Calu3 (cell line): ENCODE measurements around the gene ENPP6. TPM values are rescaled to one million over a fixed set of nuclear protein-coding genes. Genes with fewer than 3 reads are reported as not detected.

Source experiments
- BruUV-seq: library from RNA; stranded (reverse); fragments of 400-500 nt; replicated peaks from 2 replicates; lab custom pipeline; 2021; lab: Mats Ljungman, UMichigan
- CTCF ChIA-PET: fragments of 300-600 bp; sonication (Branson Sonifier 250); formaldehyde crosslinking; loops from one replicate; lab custom pipeline; 2022; ENCODE audit warnings: antibody characterized with exemption; lab: Charles Lee
- DNase-seq: peaks from one replicate; pipeline ENCODE4 v3.0.0; 2022
- H3K27ac Mint-ChIP-seq: one replicate; pipeline ENCODE4 v1.8.0; 2022; ENCODE audit warnings: mixed read lengths; ENCODE audit not compliant: unreplicated experiment
- H3K27me3 Mint-ChIP-seq: one replicate; pipeline ENCODE4 v1.8.0; 2022; ENCODE audit warnings: mixed read lengths; ENCODE audit not compliant: unreplicated experiment
- H3K36me3 Mint-ChIP-seq: one replicate; pipeline ENCODE4 v1.8.0; 2022; ENCODE audit warnings: mild to moderate bottlenecking, moderate library complexity, mixed read lengths; ENCODE audit not compliant: insufficient read depth, unreplicated experiment
- H3K4me1 Mint-ChIP-seq: one replicate; pipeline ENCODE4 v1.8.0; 2022; ENCODE audit warnings: mild to moderate bottlenecking, low read depth, mixed read lengths; ENCODE audit not compliant: unreplicated experiment
- H3K4me3 Mint-ChIP-seq: one replicate; pipeline ENCODE4 v1.8.0; 2022; ENCODE audit warnings: mild to moderate bottlenecking, low read depth, moderate library complexity, mixed read lengths; ENCODE audit not compliant: unreplicated experiment
- H3K9me3 Mint-ChIP-seq: one replicate; pipeline ENCODE4 v1.8.0; 2022; ENCODE audit warnings: low read depth, mixed read lengths; ENCODE audit not compliant: unreplicated experiment
- intact Hi-C: fragments of 100-400 bp; cut with micrococcal nuclease; formaldehyde crosslinking; loops from one replicate; pipeline ENCODE4 v1.10.0; 2022; ENCODE audit not compliant: unreplicated experiment
- total RNA-seq: library from RNA; stranded (reverse); gene quantifications from 2 replicates; pipeline ENCODE4 v1.2.3, GENCODE V29; 2022
- TF ChIP-seq, protein P1 (sequence below): fragments of 200-600 bp; IDR thresholded peaks from one replicate; pipeline ENCODE4 v1.8.0; 2022; ENCODE audit warnings: antibody characterized with exemption; ENCODE audit not compliant: unreplicated experiment

ENPP6 gene
- total RNA-seq, 1 experiment from 2014 or later, result not detected

DNA sequence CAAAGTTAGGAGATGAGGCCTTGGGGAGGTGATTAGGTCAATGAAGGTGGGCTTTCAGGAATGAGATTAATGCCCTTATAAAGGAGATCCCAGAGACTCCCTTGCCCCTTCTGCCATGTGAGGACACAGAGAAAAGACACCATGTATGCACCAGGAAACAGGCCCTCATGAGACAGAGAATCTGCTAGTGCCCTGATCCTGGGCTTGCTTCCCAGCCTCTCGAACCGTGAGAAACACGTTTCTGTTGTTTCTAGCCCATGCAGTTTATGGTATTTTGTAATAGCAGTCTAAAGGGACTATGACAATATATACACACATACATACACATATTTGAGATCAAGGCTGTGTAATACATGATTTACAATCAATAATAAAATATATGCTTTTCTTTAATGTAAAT, 41.4 kb upstream of the ENPP6 start:
- no TSS peak for BruUV-seq
- TF ChIP-seq, protein P1, sequence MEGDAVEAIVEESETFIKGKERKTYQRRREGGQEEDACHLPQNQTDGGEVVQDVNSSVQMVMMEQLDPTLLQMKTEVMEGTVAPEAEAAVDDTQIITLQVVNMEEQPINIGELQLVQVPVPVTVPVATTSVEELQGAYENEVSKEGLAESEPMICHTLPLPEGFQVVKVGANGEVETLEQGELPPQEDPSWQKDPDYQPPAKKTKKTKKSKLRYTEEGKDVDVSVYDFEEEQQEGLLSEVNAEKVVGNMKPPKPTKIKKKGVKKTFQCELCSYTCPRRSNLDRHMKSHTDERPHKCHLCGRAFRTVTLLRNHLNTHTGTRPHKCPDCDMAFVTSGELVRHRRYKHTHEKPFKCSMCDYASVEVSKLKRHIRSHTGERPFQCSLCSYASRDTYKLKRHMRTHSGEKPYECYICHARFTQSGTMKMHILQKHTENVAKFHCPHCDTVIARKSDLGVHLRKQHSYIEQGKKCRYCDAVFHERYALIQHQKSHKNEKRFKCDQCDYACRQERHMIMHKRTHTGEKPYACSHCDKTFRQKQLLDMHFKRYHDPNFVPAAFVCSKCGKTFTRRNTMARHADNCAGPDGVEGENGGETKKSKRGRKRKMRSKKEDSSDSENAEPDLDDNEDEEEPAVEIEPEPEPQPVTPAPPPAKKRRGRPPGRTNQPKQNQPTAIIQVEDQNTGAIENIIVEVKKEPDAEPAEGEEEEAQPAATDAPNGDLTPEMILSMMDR, result no peak
- CTCF ChIA-PET, result no interaction called here
- no peak for DNase-seq
- no peaks in the 10 kb centered on the region for H3K27me3 Mint-ChIP-seq
- H3K4me3 Mint-ChIP-seq, result no peak overlapping the region
- intact Hi-C loops, result loop anchor here (10.0 kb wide), 1 partner anchor 424 kb away; no protein-coding TSS in a partner anchor
- no peak overlapping the region for H3K27ac Mint-ChIP-seq
- H3K36me3 Mint-ChIP-seq, result no peaks in the 10 kb centered on the region
- no peaks in the 10 kb centered on the region for H3K9me3 Mint-ChIP-seq
- H3K4me1 Mint-ChIP-seq, result no peaks in the 10 kb centered on the region

DNA sequence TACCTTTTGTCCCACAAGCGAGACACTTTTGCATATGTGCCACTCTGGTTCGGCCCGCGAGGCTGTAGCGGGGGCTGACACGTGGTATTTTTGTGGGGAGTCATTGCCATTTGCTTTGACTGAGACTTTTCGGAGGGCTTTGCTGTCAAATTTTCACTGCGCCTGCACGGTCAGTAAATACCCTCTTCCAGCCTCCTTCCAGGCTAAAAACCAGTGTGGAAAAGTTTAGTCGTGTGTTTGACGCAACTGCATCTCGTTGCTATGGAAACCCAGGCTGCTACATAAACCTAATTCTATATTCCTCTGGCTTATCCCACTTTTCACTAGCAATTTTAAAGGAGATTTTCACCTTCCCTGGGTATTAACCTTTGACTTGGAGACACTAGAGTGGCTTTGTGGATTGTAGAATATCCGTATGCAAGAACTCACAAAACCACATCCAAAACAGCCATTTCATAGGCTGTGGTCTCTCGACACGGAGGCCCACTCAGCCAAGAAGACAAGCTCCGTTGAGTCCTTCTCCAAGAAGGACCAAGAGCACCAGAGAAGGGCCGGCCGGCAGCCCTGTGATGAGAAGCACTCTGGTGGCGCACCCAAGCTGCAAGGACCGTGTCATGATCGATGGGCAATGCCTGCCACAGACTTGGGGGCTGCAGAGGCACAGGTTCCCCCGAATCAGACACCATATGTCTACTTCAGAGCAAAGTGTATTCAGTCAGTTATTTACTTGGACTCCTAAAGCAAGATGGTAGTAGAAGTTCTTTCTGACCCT, 38.4 kb upstream of the ENPP6 start:
- TF ChIP-seq, protein P1, result no peak
- DNase-seq, result no peak
- no peak overlapping the region for H3K27ac Mint-ChIP-seq
- peaks cover 2% of the 10 kb centered on the region for H3K9me3 Mint-ChIP-seq
- H3K36me3 Mint-ChIP-seq, result no peaks in the 10 kb centered on the region
- H3K27me3 Mint-ChIP-seq, result no peaks in the 10 kb centered on the region
- CTCF ChIA-PET, result no interaction called here
- intact Hi-C loops, result loop anchor here (10.0 kb wide), 1 partner anchor 421 kb away; no protein-coding TSS in a partner anchor
- no peaks in the 10 kb centered on the region for H3K4me1 Mint-ChIP-seq
- no peak overlapping the region for H3K4me3 Mint-ChIP-seq
- no TSS peak for BruUV-seq

DNA sequence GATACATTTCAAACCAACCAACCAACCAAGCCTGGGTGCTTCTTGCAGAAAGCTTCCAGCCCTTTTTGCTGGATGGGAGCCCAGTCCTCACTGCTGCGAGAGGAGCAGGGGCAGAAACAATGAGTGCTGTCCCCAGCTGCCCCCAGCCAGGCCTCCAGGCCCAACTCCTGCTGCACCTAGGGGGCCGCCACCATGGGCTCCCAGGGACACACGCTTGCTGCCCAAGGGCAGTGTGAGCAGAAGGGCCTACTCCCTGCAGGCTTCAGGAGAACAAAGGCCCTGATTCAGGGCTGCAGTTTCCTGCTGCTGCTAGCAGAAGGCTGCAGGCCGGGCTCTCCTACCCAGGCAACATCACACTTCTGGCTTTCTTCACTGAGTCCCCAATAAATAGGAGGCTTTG, 37.7 kb upstream of the ENPP6 start:
- H3K4me1 Mint-ChIP-seq, result no peaks in the 10 kb centered on the region
- CTCF ChIA-PET, result no interaction called here
- H3K4me3 Mint-ChIP-seq, result no peak overlapping the region
- intact Hi-C loops, result loop anchor here (10.0 kb wide), 1 partner anchor 421 kb away; no protein-coding TSS in a partner anchor
- no peaks in the 10 kb centered on the region for H3K36me3 Mint-ChIP-seq
- DNase-seq, result no peak
- H3K27ac Mint-ChIP-seq, result no peak overlapping the region
- H3K9me3 Mint-ChIP-seq, result peaks cover 2% of the 10 kb centered on the region
- TF ChIP-seq, protein P1, result no peak
- no peaks in the 10 kb centered on the region for H3K27me3 Mint-ChIP-seq
- BruUV-seq, result no TSS peak

DNA sequence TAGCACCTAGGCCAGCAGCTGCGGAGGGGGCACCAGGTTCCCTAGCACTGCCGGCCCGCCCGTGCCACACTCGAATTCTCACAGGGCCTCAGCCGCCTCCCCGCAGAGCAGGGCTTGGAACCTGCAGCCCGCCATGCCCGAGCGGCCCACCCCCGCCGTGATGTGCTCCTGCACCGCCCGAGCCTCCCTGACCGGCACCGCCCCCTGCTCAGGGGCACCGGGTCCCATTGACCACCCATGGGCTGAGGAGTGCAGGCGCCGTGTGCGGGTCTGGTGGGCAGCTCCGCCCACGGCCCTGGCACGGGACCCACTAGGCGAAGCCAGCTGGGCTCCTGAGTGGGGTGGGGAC, 35.4 kb upstream of the ENPP6 start:
- no peaks in the 10 kb centered on the region for H3K27me3 Mint-ChIP-seq
- BruUV-seq, result no TSS peak
- intact Hi-C loops, result loop anchor here (10.0 kb wide), 1 partner anchor 418 kb away; no protein-coding TSS in a partner anchor
- H3K9me3 Mint-ChIP-seq, result peaks cover 2% of the 10 kb centered on the region
- DNase-seq, result no peak
- no peaks in the 10 kb centered on the region for H3K4me1 Mint-ChIP-seq
- no peak overlapping the region for H3K4me3 Mint-ChIP-seq
- CTCF ChIA-PET, result no interaction called here
- TF ChIP-seq, protein P1, result no peak
- no peaks in the 10 kb centered on the region for H3K36me3 Mint-ChIP-seq
- H3K27ac Mint-ChIP-seq, result no peak overlapping the region
